Femur (tissue), 1 donor: ENCODE results near the gene GRWD1.

Experiments
- DNase-seq: peaks from one replicate; pipeline ENCODE4 v3.0.0-alpha.2; 2017

Gene GRWD1

GRCh38 chr19:48461651-48461981 is 15.8 kb downstream of the GRWD1 start:
- DNase-seq = peak; percentile 11

- peak; percentile 24 for DNase-seq
Observed at GRCh38 chr19:48461982-48462655, 16.3 kb downstream of the GRWD1 start.

- DNase-seq = no peak
Observed at GRCh38 chr19:48465215-48465614, 19.4 kb downstream of the GRWD1 start.

GRCh38 chr19:48466561-48467325 is 21.0 kb downstream of the GRWD1 start:
- DNase-seq = no peak

- peak; percentile 100 for DNase-seq
Observed at GRCh38 chr19:48468772-48469288, 23.0 kb downstream of the GRWD1 start.

GRCh38 chr19:48469289-48469881 is 23.6 kb downstream of the GRWD1 start, which contains the start of gene CYTH2:
TSS of gene CYTH2 (plus strand) at chr19:48469369. CDS start at chr19:48469508, 139 bp downstream.
- DNase-seq = peak; percentile 92

GRCh38 chr19:48469934-48470680 is 24.3 kb downstream of the GRWD1 start:
- DNase-seq = peak; percentile 45

- peak; percentile 18 for DNase-seq
Observed at GRCh38 chr19:48470856-48471255, 25.1 kb downstream of the GRWD1 start.

- no peak for DNase-seq
Observed at GRCh38 chr19:48471836-48472235, 26.1 kb downstream of the GRWD1 start.

- no peak for DNase-seq
Observed at GRCh38 chr19:48473161-48473966, 27.6 kb downstream of the GRWD1 start.

- DNase-seq = no peak
Observed at GRCh38 chr19:48474084-48474592, 28.4 kb downstream of the GRWD1 start.

GRCh38 chr19:48475369-48476068 is 29.7 kb downstream of the GRWD1 start:
- no peak for DNase-seq

GRCh38 chr19:48476176-48476575 is 30.4 kb downstream of the GRWD1 start:
- no peak for DNase-seq

- no peak for DNase-seq
Observed at GRCh38 chr19:48477067-48477685, 31.4 kb downstream of the GRWD1 start.

GRCh38 chr19:48477698-48478338 is 32.0 kb downstream of the GRWD1 start:
- DNase-seq = no peak

- DNase-seq = no peak
Observed at GRCh38 chr19:48478339-48479256, 32.8 kb downstream of the GRWD1 start.

- no peak for DNase-seq
Observed at GRCh38 chr19:48479686-48480085, 33.9 kb downstream of the GRWD1 start.

- DNase-seq = peak; percentile 73
Observed at GRCh38 chr19:48480183-48480557, 34.4 kb downstream of the GRWD1 start.
